GM12878 (cell line): Measurements from ENCODE around the gene ANK2. TPM values are rescaled to one million over a fixed set of nuclear protein-coding genes. Genes with fewer than 3 reads are reported as not detected.

ENCODE experiments used
- ATAC-seq: fragments of 200-7000 bp; cut with Tn5 transposase; 3 replicates; pipeline ENCODE4 v1.9.1; 2020; ENCODE audit warnings: mild to moderate bottlenecking, moderate library complexity
- BruUV-seq: library from RNA; stranded (reverse); fragments of 400-500 nt; replicated peaks from 2 replicates; lab custom pipeline; 2021; lab: Mats Ljungman, UMichigan
- CTCF ChIA-PET: fragments of 300-600 bp; sonication (Branson Sonifier 250); formaldehyde crosslinking; extraction: SDS; loops from one replicate; lab custom pipeline; 2021; ENCODE audit warnings: inconsistent platforms; lab: Yijun Ruan, JAX
- POLR2A ChIA-PET: fragments of 350-600 bp; formaldehyde crosslinking; extraction: SDS; loops from one replicate; lab custom pipeline; 2021; ENCODE audit warnings: inconsistent platforms; lab: Charles Lee
- RAD21 ChIA-PET: fragments of 300-600 bp; sonication (Branson Sonifier 250); formaldehyde crosslinking; loops from one replicate; lab custom pipeline; 2023; ENCODE audit warnings: antibody characterized with exemption; ENCODE audit not compliant: unreplicated experiment; lab: Charles Lee
- SMC1A ChIA-PET: fragments of 300-600 bp; sonication (Branson Sonifier 250); formaldehyde crosslinking; loops from one replicate; lab custom pipeline; 2023; ENCODE audit not compliant: unreplicated experiment, uncharacterized antibody; lab: Charles Lee
- DNase-seq: peaks from one replicate; pipeline ENCODE4 v3.0.0-alpha.2; 2011; ENCODE audit warnings: low read depth, low spot score
- FAIRE-seq: peaks from 3 replicates; lab custom pipeline; 2011; peaks lifted over from hg19 to GRCh38; lab: Jason Lieb, UNC
- H2AFZ ChIP-seq: 2 replicates; pipeline ENCODE4 v1.6.0; 2011; ENCODE audit warnings: low read depth, low read length, control low read depth; ENCODE audit not compliant: control insufficient read depth
- H3K27ac ChIP-seq: 2 replicates; pipeline ENCODE4 v1.5.1; 2011; ENCODE audit warnings: control low read depth; ENCODE audit not compliant: control insufficient read depth, insufficient read depth
- H3K27me3 ChIP-seq, 2 experiments: replicated peaks in 1 of 2; 2 replicates each; pipeline versions ENCODE4 v1.6.0 to v1.6.1; 2011; ENCODE audit warnings: low read length in 1 of 2; ENCODE audit not compliant: control insufficient read depth in 2 of 2, insufficient read depth in 2 of 2
- H3K36me3 ChIP-seq, 2 experiments: 2 replicates each; pipeline ENCODE4 v1.5.1; 2011; ENCODE audit warnings: low read length in 1 of 2; ENCODE audit not compliant: control insufficient read depth in 2 of 2, insufficient read depth in 2 of 2
- H3K4me1 ChIP-seq: 2 replicates; pipeline ENCODE4 v1.6.1; 2011; ENCODE audit warnings: mild to moderate bottlenecking, low read length, moderate library complexity, mixed read lengths; ENCODE audit not compliant: control insufficient read depth, insufficient read depth
- H3K4me2 ChIP-seq: 2 replicates; pipeline ENCODE4 v1.6.0; 2011; ENCODE audit warnings: control low read depth; ENCODE audit not compliant: control insufficient read depth, insufficient read depth
- H3K4me3 ChIP-seq: fragments of 200-600 bp; sonication (generic); 2 replicates; pipeline ENCODE4 v1.5.1; 2016
- H3K79me2 ChIP-seq: 2 replicates; pipeline ENCODE4 v1.6.0; 2011; ENCODE audit warnings: low read length; ENCODE audit not compliant: control insufficient read depth, insufficient read depth
- H3K9ac ChIP-seq: 2 replicates; pipeline ENCODE4 v1.8.0; 2011; ENCODE audit warnings: low read length, control low read depth, mixed read lengths; ENCODE audit not compliant: control insufficient read depth, insufficient read depth
- H3K9me3 ChIP-seq: replicated peaks from 3 replicates; pipeline ENCODE4 v1.5.1; 2011; ENCODE audit warnings: mild to moderate bottlenecking, low read length; ENCODE audit not compliant: control insufficient read depth, insufficient read depth
- H4K20me1 ChIP-seq: 2 replicates; pipeline ENCODE4 v1.6.0; 2011; ENCODE audit not compliant: control insufficient read depth, insufficient read depth
- BMI1 ChIP-seq: fragments of 450-650 bp; IDR thresholded peaks from 2 replicates; pipeline ENCODE4 v1.6.1; 2016; ENCODE audit warnings: mild to moderate bottlenecking, moderate library complexity, borderline replicate concordance
- CBX3 ChIP-seq: fragments of 200-600 bp; sonication (generic); IDR thresholded peaks from 2 replicates; pipeline ENCODE4 v1.6.1; 2016; ENCODE audit warnings: low read depth, borderline replicate concordance
- CTCF ChIP-seq, 3 experiments: IDR thresholded peaks in 2 of 3; conservative IDR thresholded peaks in 1 of 3; 2 replicates each; pipeline ENCODE4 v1.5.1; 2011; ENCODE audit warnings: low read depth in 3 of 3, low read length in 3 of 3, mild to moderate bottlenecking in 3 of 3, control low read depth in 2 of 3, moderate library complexity in 2 of 3, inconsistent platforms in 1 of 3, mixed read lengths in 1 of 3; ENCODE audit not compliant: control insufficient read depth in 2 of 3, insufficient read depth in 1 of 3; ENCODE audit errors: extremely low read depth in 1 of 3
- IRF5 ChIP-seq: fragments of 450-650 bp; IDR thresholded peaks from 2 replicates; pipeline ENCODE4 v1.6.1; 2017; ENCODE audit warnings: borderline replicate concordance
- MEF2A ChIP-seq: IDR thresholded peaks from 2 replicates; pipeline ENCODE4 v1.6.1; 2011; ENCODE audit warnings: low read depth, mild to moderate bottlenecking, low read length, moderate library complexity; ENCODE audit not compliant: insufficient read depth
- MTA2 ChIP-seq: fragments of 450-650 bp; IDR thresholded peaks from 2 replicates; pipeline ENCODE4 v1.6.1; 2016; ENCODE audit warnings: low read depth, mild to moderate bottlenecking, moderate library complexity
- SIN3A ChIP-seq: IDR thresholded peaks from 2 replicates; pipeline ENCODE4 v1.6.1; 2012; ENCODE audit warnings: low read depth, low read length, improper control_type of control experiment
- TAF1 ChIP-seq: IDR thresholded peaks from 2 replicates; pipeline ENCODE4 v1.6.1; 2011; ENCODE audit warnings: mild to moderate bottlenecking, low read depth, low read length, borderline replicate concordance
- WGBS: methylation state at CpG from one replicate; pipeline ENCODE4 v1.1.6; 2016; ENCODE audit warnings: low lambda C conversion rate; ENCODE audit not compliant: insufficient replicate concordance, insufficient coverage; ENCODE audit errors: missing lambda C conversion rate; 5-methylcytosine and 5-hydroxymethylcytosine counted together
- in situ Hi-C: fragments of 300-500 bp; cut with MboI; formaldehyde crosslinking; loops from 9 replicates; pipeline ENCODE4 v1.14.3; 2018; ENCODE audit warnings: mixed read lengths
- intact Hi-C: fragments of 100-400 bp; cut with micrococcal nuclease; formaldehyde crosslinking; loops from one replicate; pipeline ENCODE4 v1.14.2; 2022; ENCODE audit not compliant: unreplicated experiment
- polyA plus RNA-seq, 11 experiments: library from polyadenylated mRNA; depleted of rRNA in 4 of 11; unstranded in 6 of 11; stranded (reverse) in 5 of 11; fragments of >200 nt; fragmentation: Nextera tagmentation in 4 of 11; fragmentation: Illumina TruSeq in 1 of 11; extraction: Ambion mirVana in 4 of 11; extraction: Trizol in 1 of 11; gene quantifications; 1 replicate in 1 of 11; 2 replicates in 10 of 11; pipeline versions ENCODE4 v1.2.1 to v1.2.3, GENCODE V29; 2011 to 2016; ENCODE audit warnings: inconsistent platforms in 2 of 11, missing spikeins in 2 of 11, low read depth in 1 of 11
- total RNA-seq, 4 experiments: library from RNA; depleted of rRNA in 3 of 4; stranded (reverse); fragments of >200 nt in 3 of 4; fragmentation: Illumina TruSeq in 1 of 4; extraction: Trizol in 1 of 4; gene quantifications; 2 replicates each; pipeline versions ENCODE4 v1.2.1 to v1.2.3, GENCODE V29; 2013 to 2021

The ANK2 gene
- total and polyA plus RNA-seq, 10 of the 15 experiments (the other 5 are each of a cell fraction or from before 2014, with no cell fraction given) = 1.6 to 13.0 (median 4.1) TPM

- no peaks in the 10 kb centered on the region for H3K79me2 ChIP-seq
- no peak for TF ChIP-seq MEF2A
- TF ChIP-seq CBX3 = no peak
- TF ChIP-seq, all 136 proteins: peak for 0
- Histone ChIP-seq H2AFZ (no peak overlapping the region), H3K27ac (no peak overlapping the region), H3K27me3 (no peaks in the 10 kb centered on the region), H3K4me1 (no peaks in the 10 kb centered on the region), H3K9me3 (no peaks in the 10 kb centered on the region; the same call in 2 of the 3 replicates), H3K36me3 (no peaks in the 10 kb centered on the region), H3K4me2 (no peak overlapping the region), H4K20me1 (no peaks in the 10 kb centered on the region), H3K9ac (no peak overlapping the region), H3K4me3 (no peak overlapping the region)
- intact Hi-C loops = loop anchor here (10.0 kb wide), 1 partner anchor 506 kb away; no protein-coding TSS in a partner anchor
- no peak for DNase-seq
- 86% methylated on average over 8 of the region's 8 CpGs for WGBS
- CTCF ChIA-PET = interaction anchor here (1.0 to 5.6 kb wide), 2 partner anchors 673 to 986 kb away, joined by 3 to 46 read pairs; no protein-coding TSS in a partner anchor
- RAD21 ChIA-PET = interaction anchor here (0.6 kb wide), 1 partner anchor 22 kb away, joined by 4 read pairs; no protein-coding TSS in a partner anchor
- no peak for ATAC-seq
- SMC1A ChIA-PET = interaction anchor here (0.9 to 1.1 kb wide), 2 partner anchors 149 to 980 kb away, joined by 3 to 5 read pairs; no protein-coding TSS in a partner anchor
- no peak for FAIRE-seq
- in situ Hi-C loops = loop anchor here (5.0 to 25.0 kb wide), 2 partner anchors 984 to 1289 kb away; no protein-coding TSS in a partner anchor
- no TSS peak for BruUV-seq
- POLR2A ChIA-PET = no interaction called here
Observed at GRCh38 chr4:113398441-113399143, 349.1 kb downstream of the ANK2 start.

GRCh38 chr4:113404167-113404571, 354.7 kb downstream of the ANK2 start:
- no peak overlapping the region for H3K9ac ChIP-seq
- no peak for FAIRE-seq
- H3K4me1 ChIP-seq = no peaks in the 10 kb centered on the region
- no TSS peak for BruUV-seq
- H3K27me3 ChIP-seq = no peaks in the 10 kb centered on the region
- H3K9me3 ChIP-seq = no peaks in the 10 kb centered on the region; the same call in 2 of the 3 replicates
- H3K27ac ChIP-seq = no peak overlapping the region
- CTCF ChIA-PET = interaction anchor here (0.8 to 2.2 kb wide), 3 partner anchors 8 to 14 kb away, joined by 3 to 10 read pairs (median 4); no protein-coding TSS in a partner anchor
- no peak overlapping the region for H3K4me2 ChIP-seq
- 62% methylated on average over 4 of the region's 4 CpGs for WGBS
- ATAC-seq = no peak
- no peaks in the 10 kb centered on the region for H3K36me3 ChIP-seq
- SMC1A ChIA-PET = interaction anchor here (0.9 to 3.0 kb wide), 4 partner anchors 8 to 48 kb away, joined by 3 to 12 read pairs (median 3); no protein-coding TSS in a partner anchor
- intact Hi-C loops (no loop called here), in situ Hi-C loops (no loop called here)
- no peaks in the 10 kb centered on the region for H4K20me1 ChIP-seq
- RAD21 ChIA-PET = interaction anchor here (0.6 kb wide), 1 partner anchor 233 kb away, joined by 3 read pairs; no protein-coding TSS in a partner anchor
- no peaks in the 10 kb centered on the region for H3K79me2 ChIP-seq
- H3K4me3 ChIP-seq = no peak overlapping the region
- H2AFZ ChIP-seq = no peak overlapping the region
- no peak for DNase-seq
- POLR2A ChIA-PET = interaction anchor here (0.8 to 1.6 kb wide), 2 partner anchors 144 to 701 kb away, joined by 3 read pairs; no protein-coding TSS in a partner anchor
- TF ChIP-seq BMI1 (no peak), IRF5 (no peak), CTCF (IDR thresholded peaks at IDR 0.05 in 2 of 3, conservative IDR thresholded peaks at IDR 0.05 in 1 of 3; ENCODE audit: control insufficient read depth in 2 of 3, extremely low read depth in 1 of 3, insufficient read depth in 1 of 3, low read depth in 3 of 3, low read length in 3 of 3) (no peak), MTA2 (no peak), SIN3A (no peak), TAF1 (no peak)
